CD8-positive, alpha-beta memory T cell (primary cell): Measurements from ENCODE around the gene TBPL2. TPM values are rescaled to one million over a fixed set of nuclear protein-coding genes. Genes with fewer than 3 reads are reported as not detected.
"Not testable (repeated sequence)": the region's sequence is repeated elsewhere in the genome, so short reads cannot be mapped to it uniquely, and the experiment has no call there.

Source experiments
- CTCF ChIA-PET: fragments of 350-600 bp; sonication (Branson Sonifier 250); formaldehyde crosslinking; loops from one replicate; lab custom pipeline; 2021; ENCODE audit warnings: antibody characterized with exemption; lab: Charles Lee
- POLR2A ChIA-PET: fragments of 350-600 bp; sonication (Branson Sonifier 250); formaldehyde crosslinking; loops from one replicate; lab custom pipeline; 2021; ENCODE audit warnings: antibody characterized with exemption; lab: Charles Lee
- DNase-seq, 5 donors: peaks; one replicate each; pipeline versions ENCODE4 v3.0.0 to v3.0.0-alpha.2; 2020 to 2022; ENCODE audit warnings: mixed read lengths in 1 of 5
- H3K27ac ChIP-seq: one replicate; pipeline ENCODE4 v1.7.0; 2013; ENCODE audit warnings: low read depth, mild to moderate bottlenecking, low read length, moderate library complexity
- H3K27me3 ChIP-seq: 2 replicates; pipeline ENCODE4 v1.7.0; 2013; ENCODE audit warnings: low read length, mild to moderate bottlenecking; ENCODE audit not compliant: insufficient read depth, poor library complexity, severe bottlenecking
- H3K36me3 ChIP-seq: 2 replicates; pipeline ENCODE4 v1.7.0; 2013; ENCODE audit warnings: mild to moderate bottlenecking, low read length, moderate library complexity; ENCODE audit not compliant: insufficient read depth
- H3K4me1 ChIP-seq: 2 replicates; pipeline ENCODE4 v1.7.0; 2013; ENCODE audit warnings: mild to moderate bottlenecking, low read length, moderate library complexity; ENCODE audit not compliant: insufficient read depth
- H3K4me3 ChIP-seq: 2 replicates; pipeline ENCODE4 v1.7.0; 2013; ENCODE audit warnings: mild to moderate bottlenecking, low read length
- H3K9me3 ChIP-seq: 2 replicates; pipeline ENCODE4 v1.7.0; 2013; ENCODE audit warnings: mild to moderate bottlenecking, low read length
- H3K27ac Mint-ChIP-seq, 8 donors: one replicate each; pipeline ENCODE4 v1.8.0; 2020 to 2021; ENCODE audit warnings: mixed read lengths in 8 of 8, mild to moderate bottlenecking in 6 of 8, inconsistent platforms in 3 of 8, moderate library complexity in 3 of 8
- H3K27me3 Mint-ChIP-seq, 2 donors: one replicate each; pipeline ENCODE4 v1.8.0; 2020 to 2021; ENCODE audit warnings: mixed read lengths in 2 of 2, mild to moderate bottlenecking in 1 of 2, moderate library complexity in 1 of 2
- H3K36me3 Mint-ChIP-seq, 3 donors: one replicate each; pipeline ENCODE4 v1.8.0; 2020 to 2021; ENCODE audit warnings: mixed read lengths in 3 of 3, inconsistent platforms in 1 of 3, mild to moderate bottlenecking in 1 of 3
- H3K4me1 Mint-ChIP-seq, 3 donors: one replicate each; pipeline ENCODE4 v1.8.0; 2020 to 2021; ENCODE audit warnings: mixed read lengths in 3 of 3, inconsistent platforms in 1 of 3, mild to moderate bottlenecking in 1 of 3
- H3K4me3 Mint-ChIP-seq, 7 donors: one replicate each; pipeline ENCODE4 v1.8.0; 2020 to 2021; ENCODE audit warnings: mixed read lengths in 7 of 7, mild to moderate bottlenecking in 6 of 7, moderate library complexity in 4 of 7, inconsistent platforms in 2 of 7
- H3K9me3 Mint-ChIP-seq, 5 donors: one replicate each; pipeline ENCODE4 v1.8.0; 2020 to 2022; ENCODE audit warnings: mixed read lengths in 5 of 5, mild to moderate bottlenecking in 3 of 5, moderate library complexity in 2 of 5, inconsistent platforms in 1 of 5
- polyA plus RNA-seq: library from polyadenylated mRNA; unstranded; fragments of 300-500 nt; fragmentation: Illumina TruSeq; gene quantifications from one replicate; pipeline ENCODE4 v1.2.3, GENCODE V29; 2021
- total RNA-seq, 2 experiments: library from RNA; stranded (reverse); gene quantifications; one replicate each; pipeline ENCODE4 v1.2.3, GENCODE V29; 2021

The TBPL2 gene
- total and polyA plus RNA-seq, 3 experiments from 2014 or later, result not detected

- no peaks in the 10 kb centered on the region for H3K36me3 ChIP-seq
- CTCF ChIA-PET, result interaction anchor here (1.1 kb wide), 1 partner anchor 21 kb away, joined by 8 read pairs; no protein-coding TSS in a partner anchor
- Mint-ChIP-seq H3K27me3 (peaks cover 4 to 12% of the 10 kb centered on the region in 2 donors), H3K4me1 (no peaks in the 10 kb centered on the region), H3K27ac (no peak overlapping the region), H3K36me3 (no peaks in the 10 kb centered on the region), H3K4me3 (no peak overlapping the region), H3K9me3 (no peaks in the 10 kb centered on the region)
- H3K4me1 ChIP-seq, result no peaks in the 10 kb centered on the region
- H3K4me3 ChIP-seq, result no peak overlapping the region
- no peaks in the 10 kb centered on the region for H3K27me3 ChIP-seq
- H3K27ac ChIP-seq, result no peak overlapping the region
- H3K9me3 ChIP-seq, result no peaks in the 10 kb centered on the region
- POLR2A ChIA-PET, result no interaction called here
- no peak for DNase-seq
These were observed 26.9 kb upstream of the TBPL2 start for GRCh38 chr14:55467307-55467706.

- CTCF ChIA-PET, result interaction anchor here (1.6 kb wide), 1 partner anchor 13 kb away, joined by 7 read pairs; no protein-coding TSS in a partner anchor
These were observed 18.5 kb upstream of the TBPL2 start for GRCh38 chr14:55458800-55459515.

DNA sequence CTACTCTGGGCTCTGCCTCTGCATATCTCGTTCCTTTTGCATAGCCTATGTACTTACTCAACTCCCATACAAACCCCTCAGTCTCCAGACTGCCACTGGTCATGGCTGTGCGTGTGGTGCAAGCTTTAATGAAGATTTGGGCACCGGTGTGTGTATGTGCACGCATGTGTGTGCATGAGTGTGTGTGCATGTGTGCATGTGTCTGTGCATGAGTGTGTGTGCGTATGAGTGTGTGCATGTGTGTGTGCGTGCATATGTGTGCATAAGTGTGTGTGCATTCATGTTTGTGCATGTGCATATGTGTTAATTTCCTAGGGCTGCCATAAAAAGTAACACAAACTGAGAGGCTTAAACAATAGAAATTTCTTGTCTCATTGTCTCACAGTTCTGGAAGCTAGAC, 17.1 kb upstream of the TBPL2 start:
- CTCF ChIA-PET, result interaction anchor here (1.0 kb wide), 1 partner anchor 22 kb away, joined by 3 read pairs; no protein-coding TSS in a partner anchor

More at GRCh38 chr14:55458800-55459515, 18.5 kb upstream of the TBPL2 start:
- H3K4me3 ChIP-seq, result no peak overlapping the region
- H3K36me3 ChIP-seq, result no peaks in the 10 kb centered on the region
- Mint-ChIP-seq H3K9me3 (peaks cover 0 to 1% (median 0%) of the 10 kb centered on the region in 5 donors), H3K4me3 (no peak overlapping the region), H3K27ac (no peak overlapping the region), H3K27me3 (peaks cover 5 to 13% of the 10 kb centered on the region in 2 donors), H3K36me3 (no peaks in the 10 kb centered on the region), H3K4me1 (no peaks in the 10 kb centered on the region)
- no peaks in the 10 kb centered on the region for H3K4me1 ChIP-seq
- no peaks in the 10 kb centered on the region for H3K9me3 ChIP-seq
- POLR2A ChIA-PET, result no interaction called here
- no peak for DNase-seq
- no peak overlapping the region for H3K27ac ChIP-seq
- H3K27me3 ChIP-seq, result no peaks in the 10 kb centered on the region

GRCh38 chr14:55456411-55456810, 16.0 kb upstream of the TBPL2 start:
- H3K9me3 ChIP-seq, DNase-seq, H3K4me3 ChIP-seq, H3K36me3 ChIP-seq, POLR2A ChIA-PET, H3K4me1 ChIP-seq, H3K27me3 ChIP-seq, H3K9me3 Mint-ChIP-seq, H3K4me3 Mint-ChIP-seq, H3K27ac ChIP-seq, CTCF ChIA-PET, H3K4me1 Mint-ChIP-seq, H3K27ac Mint-ChIP-seq, H3K36me3 Mint-ChIP-seq: not testable (repeated sequence)
- peaks cover 5 to 12% of the 10 kb centered on the region in 2 donors for H3K27me3 Mint-ChIP-seq

More for the DNA sequence above, 17.1 kb upstream of the TBPL2 start:
- Histone ChIP-seq H3K27ac (no peak overlapping the region), H3K4me3 (no peak overlapping the region), H3K4me1 (no peaks in the 10 kb centered on the region), H3K36me3 (no peaks in the 10 kb centered on the region), H3K27me3 (no peaks in the 10 kb centered on the region), H3K9me3 (no peaks in the 10 kb centered on the region)
- H3K36me3 Mint-ChIP-seq, result no peaks in the 10 kb centered on the region
- no peak overlapping the region for H3K27ac Mint-ChIP-seq
- no peak for DNase-seq
- no peak overlapping the region for H3K4me3 Mint-ChIP-seq
- POLR2A ChIA-PET, result no interaction called here
- H3K9me3 Mint-ChIP-seq, result peaks cover 0 to 1% (median 0%) of the 10 kb centered on the region in 5 donors
- no peaks in the 10 kb centered on the region for H3K4me1 Mint-ChIP-seq
- peaks cover 5 to 12% of the 10 kb centered on the region in 2 donors for H3K27me3 Mint-ChIP-seq

DNA sequence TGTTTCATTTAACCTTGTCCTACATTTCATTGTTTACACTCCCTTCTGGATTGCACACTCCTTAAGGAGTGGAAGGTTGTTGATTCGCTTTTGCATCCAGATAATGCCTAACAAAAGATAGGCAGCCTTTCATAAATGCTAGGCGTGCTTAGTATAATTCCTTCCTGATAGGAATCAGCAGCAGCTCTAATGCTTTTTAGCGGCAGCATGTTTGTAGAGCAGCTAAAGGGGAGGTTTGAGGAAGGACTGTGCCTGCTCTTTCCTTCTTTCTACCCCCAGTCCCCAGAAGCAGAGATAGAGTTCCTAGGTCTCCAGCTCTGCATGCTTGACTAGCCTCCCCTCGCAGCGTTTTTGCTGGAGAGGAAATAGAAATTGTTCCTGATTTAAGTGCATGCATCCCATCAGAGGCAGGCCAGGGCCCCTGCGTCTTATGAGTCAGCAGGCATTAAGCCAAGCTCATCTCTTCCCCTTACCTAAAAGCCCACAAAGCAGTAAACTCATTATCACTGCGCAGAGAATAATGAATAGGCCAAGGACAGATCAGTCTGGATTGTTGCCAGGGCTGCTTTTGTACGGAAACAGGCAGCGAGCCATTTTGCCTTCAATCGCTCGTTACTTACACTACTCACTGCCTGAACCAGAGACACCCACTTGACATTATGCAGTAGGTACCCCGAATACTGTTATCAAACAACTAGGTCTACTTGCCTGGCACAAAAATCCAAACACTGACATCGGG, 14.0 kb upstream of the TBPL2 start:
- Mint-ChIP-seq H3K4me3 (no peak overlapping the region), H3K27me3 (peaks cover 2 to 7% of the 10 kb centered on the region in 2 donors), H3K4me1 (no peaks in the 10 kb centered on the region), H3K9me3 (peaks cover 0 to 1% (median 0%) of the 10 kb centered on the region in 5 donors), H3K27ac (no peak overlapping the region), H3K36me3 (no peaks in the 10 kb centered on the region)
- CTCF ChIA-PET, result interaction anchor here (2.1 kb wide), 1 partner anchor 8 kb away, joined by 8 read pairs; no protein-coding TSS in a partner anchor
- no peak for DNase-seq
- POLR2A ChIA-PET, result no interaction called here
- no peaks in the 10 kb centered on the region for H3K36me3 ChIP-seq
- H3K9me3 ChIP-seq, result no peaks in the 10 kb centered on the region
- no peak overlapping the region for H3K27ac ChIP-seq
- H3K4me1 ChIP-seq, result no peaks in the 10 kb centered on the region
- H3K4me3 ChIP-seq, result no peak overlapping the region
- no peaks in the 10 kb centered on the region for H3K27me3 ChIP-seq

- H3K36me3 Mint-ChIP-seq, result no peaks in the 10 kb centered on the region
These were observed 11.5 kb upstream of the TBPL2 start for GRCh38 chr14:55451950-55452349.

DNA sequence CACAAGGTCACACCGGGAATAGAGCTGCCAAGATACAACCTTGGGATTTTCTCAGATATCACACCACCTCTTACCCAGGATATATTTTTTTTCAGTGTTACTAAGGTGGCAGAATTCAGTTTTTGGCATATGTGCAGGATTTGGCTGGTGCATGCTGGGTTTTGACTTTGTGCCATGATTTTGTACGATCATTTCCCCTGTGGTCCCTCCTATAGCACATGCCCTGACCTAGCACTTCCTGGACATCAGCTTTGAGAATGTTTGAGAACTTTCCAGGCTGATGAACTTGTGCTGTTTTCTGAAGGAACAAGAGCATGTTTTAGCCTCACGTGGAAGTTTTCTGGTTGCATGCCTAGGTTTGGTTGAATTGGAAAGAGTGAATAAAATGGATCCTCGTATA, 11.0 kb upstream of the TBPL2 start:
- Histone ChIP-seq H3K27ac (no peak overlapping the region), H3K4me1 (no peaks in the 10 kb centered on the region), H3K36me3 (no peaks in the 10 kb centered on the region), H3K4me3 (no peak overlapping the region), H3K27me3 (no peaks in the 10 kb centered on the region), H3K9me3 (no peaks in the 10 kb centered on the region)
- POLR2A ChIA-PET, result no interaction called here
- Mint-ChIP-seq H3K27ac (no peak overlapping the region), H3K9me3 (peaks cover 0 to 1% (median 0%) of the 10 kb centered on the region in 5 donors), H3K4me1 (no peaks in the 10 kb centered on the region), H3K27me3 (peaks cover 0 to 7% of the 10 kb centered on the region in 2 donors), H3K36me3 (no peaks in the 10 kb centered on the region), H3K4me3 (no peak overlapping the region)
- DNase-seq, result no peak
- CTCF ChIA-PET, result no interaction called here

More at GRCh38 chr14:55451950-55452349, 11.5 kb upstream of the TBPL2 start:
- Histone ChIP-seq H3K27ac (no peak overlapping the region), H3K4me3 (no peak overlapping the region), H3K27me3 (no peaks in the 10 kb centered on the region), H3K4me1 (no peaks in the 10 kb centered on the region), H3K9me3 (no peaks in the 10 kb centered on the region), H3K36me3 (no peaks in the 10 kb centered on the region)
- Mint-ChIP-seq H3K9me3 (peaks cover 0 to 1% (median 0%) of the 10 kb centered on the region in 5 donors), H3K27ac (no peak overlapping the region), H3K4me1 (no peaks in the 10 kb centered on the region), H3K4me3 (no peak overlapping the region), H3K27me3 (peaks cover 0 to 7% of the 10 kb centered on the region in 2 donors)
- no peak for DNase-seq
- POLR2A ChIA-PET, result no interaction called here
- CTCF ChIA-PET, result no interaction called here

DNA sequence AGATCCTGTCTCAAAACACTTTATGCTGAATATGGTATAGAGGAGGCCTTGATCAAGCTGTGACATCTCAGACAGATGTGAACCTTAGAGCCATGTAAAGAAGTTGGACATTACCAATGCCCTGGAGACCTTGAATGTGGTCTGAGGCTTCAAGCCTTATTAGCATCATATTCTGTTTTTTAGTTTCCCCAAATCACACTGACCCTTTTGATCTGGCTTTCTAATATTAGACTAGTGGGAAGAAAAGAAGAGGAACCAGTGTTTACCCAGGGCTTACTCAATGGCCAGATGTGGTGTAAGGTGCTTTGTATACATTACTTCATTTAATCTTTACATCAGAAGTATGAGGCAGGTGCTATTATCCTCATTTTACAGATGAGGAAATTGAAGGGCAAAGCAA, 10.6 kb upstream of the TBPL2 start:
- Mint-ChIP-seq H3K27me3 (peaks cover 0 to 7% of the 10 kb centered on the region in 2 donors), H3K9me3 (peaks cover 0 to 1% (median 0%) of the 10 kb centered on the region in 5 donors), H3K4me3 (no peak overlapping the region), H3K36me3 (no peaks in the 10 kb centered on the region), H3K27ac (no peak overlapping the region), H3K4me1 (peaks cover 0 to 4% (median 0%) of the 10 kb centered on the region in 3 donors)
- H3K36me3 ChIP-seq, result no peaks in the 10 kb centered on the region
- no peaks in the 10 kb centered on the region for H3K27me3 ChIP-seq
- no peak overlapping the region for H3K4me3 ChIP-seq
- H3K9me3 ChIP-seq, result no peaks in the 10 kb centered on the region
- no peak overlapping the region for H3K27ac ChIP-seq
- no peak for DNase-seq
- CTCF ChIA-PET, result no interaction called here
- no peaks in the 10 kb centered on the region for H3K4me1 ChIP-seq
- POLR2A ChIA-PET, result no interaction called here
